Erythroblast (primary cell): ENCODE measurements around the gene KIAA0753.

Experiments
- GATA1 ChIP-seq: IDR thresholded peaks from 2 replicates; pipeline ENCODE4 v1.6.1; 2011; ENCODE audit warnings: low read depth, mild to moderate bottlenecking, control low read depth, low read length, moderate library complexity
- POLR2A ChIP-seq: IDR thresholded peaks from 2 replicates; pipeline ENCODE4 v1.6.1; 2011; ENCODE audit warnings: mild to moderate bottlenecking, low read length

GRCh38 chr17:6627019-6627418 lies 13.5 kb downstream of the KIAA0753 start:
- TF ChIP-seq POLR2A (no peak), GATA1 (no peak)
